Panc1 (cell line): Measurements from ENCODE around the gene MPP3. TPM values are rescaled to one million over a fixed set of nuclear protein-coding genes. Genes with fewer than 3 reads are reported as not detected.

ENCODE experiments used
- ATAC-seq: fragments of 200-7000 bp; cut with Tn5 transposase; 2 replicates; pipeline ENCODE4 v1.9.1; 2020; ENCODE audit warnings: mild to moderate bottlenecking, moderate library complexity
- BruUV-seq: library from RNA; stranded (reverse); fragments of 400-500 nt; replicated peaks from 2 replicates; lab custom pipeline; 2021; lab: Mats Ljungman, UMichigan
- CTCF ChIA-PET: fragments of 300-600 bp; sonication (Branson Sonifier 250); formaldehyde crosslinking; loops from one replicate; lab custom pipeline; 2022; ENCODE audit warnings: antibody characterized with exemption; lab: Charles Lee
- POLR2A ChIA-PET: fragments of 300-600 bp; sonication (Branson Sonifier 250); formaldehyde crosslinking; loops from one replicate; lab custom pipeline; 2022; ENCODE audit warnings: antibody characterized with exemption; lab: Charles Lee
- DNase-seq: peaks from one replicate; pipeline ENCODE4 v3.0.0-alpha.2; 2010; ENCODE audit warnings: low read depth, low spot score
- H3K27ac ChIP-seq: 2 replicates; pipeline ENCODE4 v1.5.1; 2011; ENCODE audit warnings: mild to moderate bottlenecking, low read length, inconsistent platforms
- H3K27me3 ChIP-seq: fragments of 200-500 bp; sonication (Bioruptor generic); 2 replicates; pipeline ENCODE4 v1.6.0; 2014; ENCODE audit warnings: low read length, inconsistent platforms; ENCODE audit not compliant: control insufficient read depth, insufficient read depth
- H3K36me3 ChIP-seq: fragments of 200-500 bp; sonication (Bioruptor generic); 2 replicates; pipeline ENCODE4 v1.5.1; 2014; ENCODE audit warnings: inconsistent platforms, mild to moderate bottlenecking, low read length, moderate library complexity; ENCODE audit not compliant: control insufficient read depth, insufficient read depth
- H3K4me1 ChIP-seq: 2 replicates; pipeline ENCODE4 v1.5.1; 2011; ENCODE audit warnings: inconsistent platforms, mild to moderate bottlenecking, low read length, moderate library complexity; ENCODE audit not compliant: control insufficient read depth, insufficient read depth
- H3K4me3 ChIP-seq, 2 experiments: 2 replicates each; pipeline ENCODE4 v1.5.1; 2011 to 2012; ENCODE audit warnings: low read depth in 2 of 2, low read length in 2 of 2, mild to moderate bottlenecking in 2 of 2, inconsistent platforms in 1 of 2, moderate library complexity in 1 of 2
- H3K9me3 ChIP-seq: fragments of 200-500 bp; sonication (Bioruptor generic); 2 replicates; pipeline ENCODE4 v1.5.1; 2014; ENCODE audit warnings: low read depth, mild to moderate bottlenecking, inconsistent platforms, low read length, moderate library complexity; ENCODE audit not compliant: control insufficient read depth, insufficient read depth
- POLR2AphosphoS5 ChIP-seq: IDR thresholded peaks from 2 replicates; pipeline ENCODE4 v1.6.1; 2012; ENCODE audit warnings: mild to moderate bottlenecking, low read depth, low read length, moderate library complexity
- REST ChIP-seq, 2 experiments: IDR thresholded peaks; 2 replicates each; pipeline ENCODE4 v1.6.1; 2011 to 2012; ENCODE audit warnings: low read depth in 2 of 2, control low read depth in 1 of 2, low read length in 1 of 2, mild to moderate bottlenecking in 1 of 2, moderate library complexity in 1 of 2; ENCODE audit not compliant: insufficient read depth in 1 of 2
- SIN3A ChIP-seq: IDR thresholded peaks from 2 replicates; pipeline ENCODE4 v1.6.1; 2012; ENCODE audit warnings: low read depth, mild to moderate bottlenecking, low read length, moderate library complexity, borderline replicate concordance; ENCODE audit not compliant: insufficient read depth
- TCF7L2 ChIP-seq: IDR thresholded peaks from 2 replicates; pipeline ENCODE4 v1.6.1; 2011; ENCODE audit warnings: mild to moderate bottlenecking, low read depth, low read length, inconsistent platforms
- in situ Hi-C: cut with HindIII; loops from 2 replicates; pipeline ENCODE4 v1.10.0; 2016; ENCODE audit warnings: low sequenced_read_pairs, low pct_unique_long_range_greater_than_20kb
- intact Hi-C: fragments of 100-400 bp; cut with micrococcal nuclease; formaldehyde crosslinking; loops from one replicate; pipeline ENCODE4 v1.10.0; 2022; ENCODE audit not compliant: unreplicated experiment
- total RNA-seq: library from RNA; stranded (reverse); gene quantifications from one replicate; pipeline ENCODE4 v1.2.1, GENCODE V29; 2021; ENCODE audit not compliant: unreplicated experiment
- TF ChIP-seq, protein P1 (sequence below): fragments of 450-650 bp; IDR thresholded peaks from 2 replicates; pipeline ENCODE4 v1.5.1; 2017; ENCODE audit warnings: mild to moderate bottlenecking

Gene MPP3
- total RNA-seq, 1 experiment from 2014 or later = 7.1 TPM

DNA sequence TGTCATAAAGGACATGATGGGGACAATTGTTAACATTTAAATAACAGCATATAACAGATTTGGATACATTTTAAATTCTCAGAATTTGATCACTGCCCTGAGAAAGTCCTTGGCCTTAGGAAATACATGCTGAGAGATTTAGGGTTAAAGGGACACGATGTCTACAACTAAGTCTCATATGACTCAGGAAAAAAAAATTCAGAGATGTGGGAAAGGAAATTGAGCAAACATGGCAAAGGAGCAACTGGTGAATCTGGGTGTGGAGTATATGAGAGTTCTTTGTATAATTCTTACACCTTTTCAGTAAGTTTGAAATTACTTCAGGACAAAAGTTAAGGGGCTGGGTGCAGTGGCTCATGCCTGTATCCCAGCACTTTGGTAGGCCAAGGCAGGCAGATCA is 18.2 kb downstream of the MPP3 start:
- BruUV-seq = no TSS peak
- no peak overlapping the region for H3K4me3 ChIP-seq
- intact Hi-C loops (no loop called here), in situ Hi-C loops (no loop called here)
- CTCF ChIA-PET = no interaction called here
- H3K4me1 ChIP-seq = no peaks in the 10 kb centered on the region
- no peaks in the 10 kb centered on the region for H3K36me3 ChIP-seq
- TF ChIP-seq POLR2AphosphoS5 = no peak
- TF ChIP-seq TCF7L2 = no peak
- TF ChIP-seq, protein P1, sequence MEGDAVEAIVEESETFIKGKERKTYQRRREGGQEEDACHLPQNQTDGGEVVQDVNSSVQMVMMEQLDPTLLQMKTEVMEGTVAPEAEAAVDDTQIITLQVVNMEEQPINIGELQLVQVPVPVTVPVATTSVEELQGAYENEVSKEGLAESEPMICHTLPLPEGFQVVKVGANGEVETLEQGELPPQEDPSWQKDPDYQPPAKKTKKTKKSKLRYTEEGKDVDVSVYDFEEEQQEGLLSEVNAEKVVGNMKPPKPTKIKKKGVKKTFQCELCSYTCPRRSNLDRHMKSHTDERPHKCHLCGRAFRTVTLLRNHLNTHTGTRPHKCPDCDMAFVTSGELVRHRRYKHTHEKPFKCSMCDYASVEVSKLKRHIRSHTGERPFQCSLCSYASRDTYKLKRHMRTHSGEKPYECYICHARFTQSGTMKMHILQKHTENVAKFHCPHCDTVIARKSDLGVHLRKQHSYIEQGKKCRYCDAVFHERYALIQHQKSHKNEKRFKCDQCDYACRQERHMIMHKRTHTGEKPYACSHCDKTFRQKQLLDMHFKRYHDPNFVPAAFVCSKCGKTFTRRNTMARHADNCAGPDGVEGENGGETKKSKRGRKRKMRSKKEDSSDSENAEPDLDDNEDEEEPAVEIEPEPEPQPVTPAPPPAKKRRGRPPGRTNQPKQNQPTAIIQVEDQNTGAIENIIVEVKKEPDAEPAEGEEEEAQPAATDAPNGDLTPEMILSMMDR = no peak
- TF ChIP-seq REST (IDR thresholded peaks at IDR 0.05; ENCODE audit: insufficient read depth in 1 of 2, low read depth in 2 of 2, low read length in 1 of 2) = no peak
- no peak for TF ChIP-seq SIN3A
- H3K27ac ChIP-seq = no peak overlapping the region
- DNase-seq (no peak), ATAC-seq (no peak)
- no peaks in the 10 kb centered on the region for H3K9me3 ChIP-seq
- POLR2A ChIA-PET = no interaction called here
- no peaks in the 10 kb centered on the region for H3K27me3 ChIP-seq

DNA sequence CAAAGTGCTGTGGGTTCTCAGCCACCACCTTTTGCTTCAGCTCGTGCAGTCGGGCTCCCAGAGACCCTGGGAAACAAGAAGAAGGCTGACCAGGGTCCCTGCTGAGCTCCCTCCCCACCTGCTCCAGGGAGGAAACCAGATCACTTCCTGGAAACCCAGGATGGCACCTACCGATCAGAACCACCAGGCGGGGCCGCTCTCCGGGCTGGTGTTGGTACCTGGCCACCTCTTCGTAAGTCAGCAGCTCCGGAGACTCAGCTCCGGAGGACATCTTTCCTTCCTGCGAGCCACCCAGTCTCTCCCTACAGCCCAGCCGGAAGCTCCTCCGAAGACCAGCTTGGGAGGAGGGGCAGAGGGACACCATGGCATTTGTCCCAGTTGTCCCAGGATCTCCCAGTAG is 18.9 kb downstream of the MPP3 start:
- no peak overlapping the region for H3K27ac ChIP-seq

More for the DNA sequence above, 18.9 kb downstream of the MPP3 start:
- no peak; the same call in 1 of the 2 replicates for ATAC-seq
- Histone ChIP-seq H3K36me3 (no peaks in the 10 kb centered on the region), H3K4me1 (no peaks in the 10 kb centered on the region), H3K9me3 (no peaks in the 10 kb centered on the region), H3K4me3 (no peak overlapping the region), H3K27me3 (no peaks in the 10 kb centered on the region)
- CTCF ChIA-PET = no interaction called here
- intact Hi-C loops (no loop called here), in situ Hi-C loops (no loop called here)
- POLR2A ChIA-PET = no interaction called here
- BruUV-seq = no TSS peak
- TF ChIP-seq REST (IDR thresholded peaks at IDR 0.05; ENCODE audit: insufficient read depth in 1 of 2, low read depth in 2 of 2, low read length in 1 of 2) = no peak
- TF ChIP-seq POLR2AphosphoS5 = no peak
- TF ChIP-seq SIN3A = no peak
- TF ChIP-seq, protein P1 = no peak
- TF ChIP-seq TCF7L2 = no peak
- no peak for DNase-seq
